A549 (cell line): ENCODE data around the gene SPTBN4. TPM values are rescaled to one million over a fixed set of nuclear protein-coding genes. Genes with fewer than 3 reads are reported as not detected.
A peak's percentile ranks its signal among the peaks of the same experiment; 100 is the strongest.

Source experiments
- ATAC-seq, 2 experiments: fragments of 200-7000 bp in 1 of 2; fragments of >200 bp in 1 of 2; cut with Nextera tagmentation in 1 of 2; cut with Tn5 transposase in 1 of 2; 3 replicates each; pipeline versions ENCODE4 v1.8.0 to v1.9.1; 2018 to 2020; ENCODE audit warnings: mild to moderate bottlenecking in 1 of 2, moderate library complexity in 1 of 2
- CTCF ChIA-PET: fragments of 300-600 bp; sonication (Branson Sonifier 250); formaldehyde crosslinking; extraction: SDS; loops from one replicate; lab custom pipeline; 2021; ENCODE audit warnings: antibody characterized with exemption, inconsistent platforms; lab: Yijun Ruan, JAX
- POLR2A ChIA-PET: fragments of 350-600 bp; formaldehyde crosslinking; extraction: SDS; loops from one replicate; lab custom pipeline; 2021; ENCODE audit warnings: antibody characterized with exemption, inconsistent platforms; lab: Yijun Ruan, JAX
- DNase-seq, 2 experiments: peaks; one replicate each; pipeline versions ENCODE4 v3.0.0 to v3.0.0-alpha.2; 2011 to 2016; ENCODE audit warnings: low read depth in 1 of 2, low spot score in 1 of 2
- FAIRE-seq: peaks from 2 replicates; lab custom pipeline; 2011; peaks lifted over from hg19 to GRCh38; lab: Jason Lieb, UNC
- H3K27ac ChIP-seq, 2 experiments: fragments of >200 bp; sonication (Bioruptor Twin); formaldehyde crosslinking; 3 replicates each; pipeline ENCODE4 v1.5.1; 2016 to 2017
- H3K4me1 ChIP-seq: fragments of >200 bp; sonication (Bioruptor Twin); formaldehyde crosslinking; 3 replicates; pipeline ENCODE4 v1.6.1; 2016
- H3K4me2 ChIP-seq: fragments of >200 bp; sonication (Bioruptor Twin); formaldehyde crosslinking; 3 replicates; pipeline ENCODE4 v1.6.1; 2016
- H3K4me3 ChIP-seq: fragments of >200 bp; sonication (Bioruptor Twin); formaldehyde crosslinking; 3 replicates; pipeline ENCODE4 v1.5.1; 2016
- H3K9me3 ChIP-seq: fragments of >200 bp; sonication (Bioruptor Twin); formaldehyde crosslinking; 3 replicates; pipeline ENCODE4 v1.6.1; 2016
- CBX2 ChIP-seq: fragments of 200-600 bp; sonication (generic); IDR thresholded peaks from 2 replicates; pipeline ENCODE4 v1.6.1; 2016; ENCODE audit warnings: low read depth, mild to moderate bottlenecking, borderline replicate concordance
- CHD2 ChIP-seq: fragments of 150-350 bp; IDR thresholded peaks from 2 replicates; pipeline ENCODE4 v1.6.1; 2014; ENCODE audit warnings: low read length; ENCODE audit not compliant: partially characterized antibody
- EP300 ChIP-seq, 2 experiments: fragments of >200 bp; sonication (Bioruptor Twin); formaldehyde crosslinking; IDR thresholded peaks; 2 replicates in 1 of 2; 3 replicates in 1 of 2; pipeline ENCODE4 v1.6.1; 2016 to 2017
- JUN ChIP-seq, 2 experiments: fragments of >200 bp; sonication (Bioruptor Twin); formaldehyde crosslinking; IDR thresholded peaks; 2 replicates in 1 of 2; 3 replicates in 1 of 2; pipeline ENCODE4 v1.6.1; 2016 to 2017
- KDM1A ChIP-seq: fragments of 200-600 bp; sonication (generic); IDR thresholded peaks from 2 replicates; pipeline ENCODE4 v1.6.1; 2016; ENCODE audit warnings: low read depth, mild to moderate bottlenecking
- KDM5A ChIP-seq: fragments of 200-600 bp; sonication (generic); IDR thresholded peaks from 2 replicates; pipeline ENCODE4 v1.6.1; 2016; ENCODE audit warnings: antibody characterized with exemption, mild to moderate bottlenecking
- MAZ ChIP-seq: fragments of 150-350 bp; IDR thresholded peaks from 2 replicates; pipeline ENCODE4 v1.6.1; 2014; ENCODE audit warnings: antibody characterized with exemption, low read depth, low read length, borderline replicate concordance
- PHF8 ChIP-seq: fragments of 200-600 bp; sonication (generic); IDR thresholded peaks from 2 replicates; pipeline ENCODE4 v1.6.1; 2016; ENCODE audit warnings: low read depth, mild to moderate bottlenecking, antibody characterized with exemption, moderate library complexity, borderline replicate concordance
- RAD21 ChIP-seq, 2 experiments: fragments of >200 bp in 1 of 2; sonication (Bioruptor Twin) in 1 of 2; formaldehyde crosslinking in 1 of 2; IDR thresholded peaks in 1 of 2; conservative IDR thresholded peaks in 1 of 2; 2 replicates in 1 of 2; 3 replicates in 1 of 2; pipeline ENCODE4 v1.6.1; 2012 to 2018; ENCODE audit warnings: inconsistent platforms in 1 of 2
- RARB ChIP-seq: fragments of 250-450 bp; sonication (Bioruptor Pico); IDR thresholded peaks from 2 replicates; pipeline ENCODE4 v1.8.0; 2021; ENCODE audit warnings: mild to moderate bottlenecking, moderate library complexity
- RCOR1 ChIP-seq: fragments of 150-350 bp; IDR thresholded peaks from 2 replicates; pipeline ENCODE4 v1.6.1; 2014; ENCODE audit warnings: antibody characterized with exemption, low read length, low read depth
- RFX5 ChIP-seq: fragments of 450-650 bp; IDR thresholded peaks from 2 replicates; pipeline ENCODE4 v1.7.1; 2014; ENCODE audit warnings: antibody characterized with exemption, mild to moderate bottlenecking, moderate library complexity
- SMC3 ChIP-seq: fragments of >200 bp; sonication (Bioruptor Twin); formaldehyde crosslinking; IDR thresholded peaks from 3 replicates; pipeline ENCODE4 v1.6.1; 2018; ENCODE audit warnings: inconsistent platforms
- ZFP36 ChIP-seq: fragments of 450-650 bp; IDR thresholded peaks from 2 replicates; pipeline ENCODE4 v1.6.1; 2014; ENCODE audit warnings: borderline replicate concordance; ENCODE audit not compliant: partially characterized antibody
- WGBS: methylation state at CpG from one replicate; pipeline ENCODE4 v1.1.6; 2017; ENCODE audit errors: missing lambda C conversion rate; 5-methylcytosine and 5-hydroxymethylcytosine counted together
- polyA plus RNA-seq, 4 experiments: library from polyadenylated mRNA; depleted of rRNA in 3 of 4; stranded (reverse); fragments of >200 nt; fragmentation: RNase III in 1 of 4; extraction: RNeasy Plus Mini Kit Qiagen cat#74134 plus additional on column Dnase treatment in 1 of 4; gene quantifications; 2 replicates in 3 of 4; 3 replicates in 1 of 4; pipeline ENCODE4 v1.2.3, GENCODE V29; 2011 to 2017
- TF ChIP-seq, protein P1 (sequence below): fragments of 200-600 bp; sonication (generic); IDR thresholded peaks from 2 replicates; pipeline ENCODE4 v1.6.1; 2016; ENCODE audit warnings: antibody characterized with exemption, mild to moderate bottlenecking, moderate library complexity
- TF ChIP-seq, protein P2 (sequence below): fragments of >200 bp; sonication (Bioruptor Twin); formaldehyde crosslinking; IDR thresholded peaks from 3 replicates; pipeline ENCODE4 v1.5.1; 2016
- TF ChIP-seq, protein P3 (sequence below): IDR thresholded peaks from 2 replicates; pipeline ENCODE4 v1.6.1; 2012

SPTBN4 gene
- polyA plus RNA-seq, 2 of the 4 experiments (the other 2 are of a cell fraction) = 1.4 to 2.2 TPM

DNA sequence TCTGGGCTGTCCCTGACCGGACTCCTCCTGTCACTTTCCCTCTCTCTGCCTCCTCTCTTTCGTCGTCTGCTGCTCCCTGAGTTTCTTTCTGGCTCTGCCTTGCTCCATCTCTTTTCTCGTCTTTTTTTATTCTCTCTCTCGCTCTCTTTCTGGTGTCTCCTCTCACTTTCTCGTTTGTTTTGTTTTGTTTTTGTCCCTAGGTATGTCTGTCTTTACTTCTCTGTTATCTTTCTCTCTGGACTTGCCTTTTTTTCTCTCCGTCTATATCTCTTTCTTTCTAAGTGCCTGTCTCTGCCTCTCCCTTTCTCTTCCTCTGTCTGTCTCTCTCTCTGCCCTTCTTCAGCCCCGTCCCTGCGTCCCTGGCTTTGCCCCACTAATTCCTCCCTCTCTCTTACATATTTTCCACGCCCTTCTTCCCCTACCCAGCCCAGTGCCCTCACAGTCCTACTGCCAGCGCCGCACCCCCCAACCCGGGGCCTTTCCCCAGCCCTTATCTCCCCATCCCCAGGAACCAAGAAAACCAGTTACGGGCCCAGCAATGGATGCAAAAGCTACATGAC, 61.8 kb downstream of the SPTBN4 start:
- Histone ChIP-seq H3K4me3 (no peak overlapping the region), H3K9me3 (no peaks in the 10 kb centered on the region), H3K4me2 (peak overlapping the region; percentile 76), H3K27ac (peak overlapping the region in 1 of 2 experiments; percentile 79; a peak in 3 of 6 replicates), H3K4me1 (peaks cover 25% of the 10 kb centered on the region)
- ChIA-PET CTCF (interaction anchor here (0.6 to 58.9 kb wide), 22 partner anchors 7 to 902 kb away, joined by 3 to 2247 read pairs (median 6); partner anchors contain the start of genes BLVRB and LTBP4), POLR2A (no interaction called here)
- FAIRE-seq = no peak
- no peak for ATAC-seq
- WGBS = 61% methylated on average over 14 of the region's 14 CpGs
- no peak for DNase-seq
- TF ChIP-seq KDM5A (no peak), EP300 (IDR thresholded peaks at IDR 0.05) (0 out of 5 replicates have a peak, but pooled peaks of 1 of the 2 experiments have one; percentile 13), RARB (CRISPR knock-in tag) (peak; percentile 28; the same call in 1 of the 2 replicates)

DNA sequence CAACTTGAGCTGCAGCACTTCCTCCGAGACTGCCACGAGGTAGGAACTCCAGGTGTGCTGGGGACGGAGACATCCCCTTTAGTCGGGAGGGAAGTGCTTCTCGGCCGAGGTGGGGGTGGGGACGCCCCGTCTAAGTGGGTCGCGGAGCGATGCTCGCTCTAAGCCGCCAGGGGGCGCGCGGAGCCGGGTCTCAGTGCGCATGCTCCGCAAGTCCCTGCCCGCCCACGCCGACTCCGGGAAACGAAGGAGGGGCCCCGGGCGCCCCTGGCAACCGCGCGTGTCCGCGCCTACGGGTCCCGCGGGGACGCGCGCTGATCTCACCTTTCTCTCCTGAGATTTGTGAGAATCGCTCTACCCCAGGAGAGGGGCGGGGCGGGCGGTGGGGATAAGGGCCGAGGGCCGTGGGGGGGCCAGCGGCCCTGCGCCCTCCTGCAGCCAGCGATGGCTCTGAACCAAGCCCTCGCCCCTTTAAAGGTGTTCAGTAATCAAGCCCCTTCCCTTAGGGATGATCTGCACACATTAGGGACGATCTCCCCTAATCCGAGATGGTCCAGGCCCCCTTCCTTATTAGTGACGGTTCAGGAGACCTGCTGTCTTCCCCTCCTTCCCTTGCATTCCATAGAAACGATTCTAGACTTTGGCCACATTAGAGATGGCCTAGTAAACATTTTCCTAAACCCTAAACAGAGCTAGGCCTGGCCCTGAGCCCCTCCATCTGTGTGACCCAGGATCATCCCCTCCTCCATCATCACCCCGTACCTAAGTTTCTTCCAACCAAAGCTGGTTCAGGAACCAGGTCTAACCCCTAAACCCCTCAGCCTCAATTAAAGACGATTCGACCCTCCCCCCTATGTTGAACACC, 62.5 kb downstream of the SPTBN4 start:
- CTCF ChIA-PET = interaction anchor here (0.6 to 58.9 kb wide), 46 partner anchors 8 to 902 kb away, joined by 3 to 2247 read pairs (median 4); partner anchors contain the start of genes BLVRB, LTBP4 and SERTAD1
- Histone ChIP-seq H3K9me3 (no peaks in the 10 kb centered on the region), H3K27ac (peak overlapping the region; percentile 55 to 79), H3K4me2 (peak overlapping the region; percentile 76), H3K4me1 (peaks cover 18% of the 10 kb centered on the region), H3K4me3 (peak overlapping the region; percentile 50)
- FAIRE-seq (peak; percentile 96), ATAC-seq (peak; percentile 37 to 78), DNase-seq (peak; percentile 94 to 100)
- WGBS = 5% methylated on average over 46 of the region's 54 CpGs
- TF ChIP-seq KDM1A (no peak), JUN (IDR thresholded peaks at IDR 0.05) (peak in 1 of 2 experiments; percentile 65; a peak in 3 of 5 replicates), EP300 (IDR thresholded peaks at IDR 0.05) (0 out of 5 replicates have a peak, but pooled peaks of 1 of the 2 experiments have one; percentile 17), RCOR1 (no peak), RFX5 (0 out of 2 replicates have a peak, but pooled peaks have one; percentile 62), SMC3 (peak; percentile 94), MAZ (no peak), ZFP36 (no peak), CHD2 (peak; percentile 43), PHF8 (no peak), CBX2 (no peak), RAD21 (conservative IDR thresholded peaks at IDR 0.05 in 1 of 2, IDR thresholded peaks at IDR 0.05 in 1 of 2) (peak; percentile 43 to 72; a peak in 4 of 5 replicates)
- TF ChIP-seq, protein P1, sequence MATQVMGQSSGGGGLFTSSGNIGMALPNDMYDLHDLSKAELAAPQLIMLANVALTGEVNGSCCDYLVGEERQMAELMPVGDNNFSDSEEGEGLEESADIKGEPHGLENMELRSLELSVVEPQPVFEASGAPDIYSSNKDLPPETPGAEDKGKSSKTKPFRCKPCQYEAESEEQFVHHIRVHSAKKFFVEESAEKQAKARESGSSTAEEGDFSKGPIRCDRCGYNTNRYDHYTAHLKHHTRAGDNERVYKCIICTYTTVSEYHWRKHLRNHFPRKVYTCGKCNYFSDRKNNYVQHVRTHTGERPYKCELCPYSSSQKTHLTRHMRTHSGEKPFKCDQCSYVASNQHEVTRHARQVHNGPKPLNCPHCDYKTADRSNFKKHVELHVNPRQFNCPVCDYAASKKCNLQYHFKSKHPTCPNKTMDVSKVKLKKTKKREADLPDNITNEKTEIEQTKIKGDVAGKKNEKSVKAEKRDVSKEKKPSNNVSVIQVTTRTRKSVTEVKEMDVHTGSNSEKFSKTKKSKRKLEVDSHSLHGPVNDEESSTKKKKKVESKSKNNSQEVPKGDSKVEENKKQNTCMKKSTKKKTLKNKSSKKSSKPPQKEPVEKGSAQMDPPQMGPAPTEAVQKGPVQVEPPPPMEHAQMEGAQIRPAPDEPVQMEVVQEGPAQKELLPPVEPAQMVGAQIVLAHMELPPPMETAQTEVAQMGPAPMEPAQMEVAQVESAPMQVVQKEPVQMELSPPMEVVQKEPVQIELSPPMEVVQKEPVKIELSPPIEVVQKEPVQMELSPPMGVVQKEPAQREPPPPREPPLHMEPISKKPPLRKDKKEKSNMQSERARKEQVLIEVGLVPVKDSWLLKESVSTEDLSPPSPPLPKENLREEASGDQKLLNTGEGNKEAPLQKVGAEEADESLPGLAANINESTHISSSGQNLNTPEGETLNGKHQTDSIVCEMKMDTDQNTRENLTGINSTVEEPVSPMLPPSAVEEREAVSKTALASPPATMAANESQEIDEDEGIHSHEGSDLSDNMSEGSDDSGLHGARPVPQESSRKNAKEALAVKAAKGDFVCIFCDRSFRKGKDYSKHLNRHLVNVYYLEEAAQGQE = peak; percentile 13; the same call in 1 of the 2 replicates
- TF ChIP-seq, protein P2, sequence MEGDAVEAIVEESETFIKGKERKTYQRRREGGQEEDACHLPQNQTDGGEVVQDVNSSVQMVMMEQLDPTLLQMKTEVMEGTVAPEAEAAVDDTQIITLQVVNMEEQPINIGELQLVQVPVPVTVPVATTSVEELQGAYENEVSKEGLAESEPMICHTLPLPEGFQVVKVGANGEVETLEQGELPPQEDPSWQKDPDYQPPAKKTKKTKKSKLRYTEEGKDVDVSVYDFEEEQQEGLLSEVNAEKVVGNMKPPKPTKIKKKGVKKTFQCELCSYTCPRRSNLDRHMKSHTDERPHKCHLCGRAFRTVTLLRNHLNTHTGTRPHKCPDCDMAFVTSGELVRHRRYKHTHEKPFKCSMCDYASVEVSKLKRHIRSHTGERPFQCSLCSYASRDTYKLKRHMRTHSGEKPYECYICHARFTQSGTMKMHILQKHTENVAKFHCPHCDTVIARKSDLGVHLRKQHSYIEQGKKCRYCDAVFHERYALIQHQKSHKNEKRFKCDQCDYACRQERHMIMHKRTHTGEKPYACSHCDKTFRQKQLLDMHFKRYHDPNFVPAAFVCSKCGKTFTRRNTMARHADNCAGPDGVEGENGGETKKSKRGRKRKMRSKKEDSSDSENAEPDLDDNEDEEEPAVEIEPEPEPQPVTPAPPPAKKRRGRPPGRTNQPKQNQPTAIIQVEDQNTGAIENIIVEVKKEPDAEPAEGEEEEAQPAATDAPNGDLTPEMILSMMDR = peak; percentile 99
- TF ChIP-seq, protein P3, sequence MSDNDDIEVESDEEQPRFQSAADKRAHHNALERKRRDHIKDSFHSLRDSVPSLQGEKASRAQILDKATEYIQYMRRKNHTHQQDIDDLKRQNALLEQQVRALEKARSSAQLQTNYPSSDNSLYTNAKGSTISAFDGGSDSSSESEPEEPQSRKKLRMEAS = peak; percentile 75
- POLR2A ChIA-PET = interaction anchor here (1.2 kb wide), 1 partner anchor 66 kb away, joined by 5 read pairs; no protein-coding TSS in a partner anchor
